ENCODE measurements around the gene ACY1.

GRCh38 chr3:51982838-51983577 is at the start of gene ACY1:
- TF ChIP-seq, protein P1, sequence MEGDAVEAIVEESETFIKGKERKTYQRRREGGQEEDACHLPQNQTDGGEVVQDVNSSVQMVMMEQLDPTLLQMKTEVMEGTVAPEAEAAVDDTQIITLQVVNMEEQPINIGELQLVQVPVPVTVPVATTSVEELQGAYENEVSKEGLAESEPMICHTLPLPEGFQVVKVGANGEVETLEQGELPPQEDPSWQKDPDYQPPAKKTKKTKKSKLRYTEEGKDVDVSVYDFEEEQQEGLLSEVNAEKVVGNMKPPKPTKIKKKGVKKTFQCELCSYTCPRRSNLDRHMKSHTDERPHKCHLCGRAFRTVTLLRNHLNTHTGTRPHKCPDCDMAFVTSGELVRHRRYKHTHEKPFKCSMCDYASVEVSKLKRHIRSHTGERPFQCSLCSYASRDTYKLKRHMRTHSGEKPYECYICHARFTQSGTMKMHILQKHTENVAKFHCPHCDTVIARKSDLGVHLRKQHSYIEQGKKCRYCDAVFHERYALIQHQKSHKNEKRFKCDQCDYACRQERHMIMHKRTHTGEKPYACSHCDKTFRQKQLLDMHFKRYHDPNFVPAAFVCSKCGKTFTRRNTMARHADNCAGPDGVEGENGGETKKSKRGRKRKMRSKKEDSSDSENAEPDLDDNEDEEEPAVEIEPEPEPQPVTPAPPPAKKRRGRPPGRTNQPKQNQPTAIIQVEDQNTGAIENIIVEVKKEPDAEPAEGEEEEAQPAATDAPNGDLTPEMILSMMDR (IDR thresholded peaks at IDR 0.05): no peak
- TF ChIP-seq POLR2A (IDR thresholded peaks at IDR 0.05): peak in 1 of 4 donors; percentile 74

Data from esophagus squamous epithelium (tissue), 4 donors.